NCI-H2107 treated with DMSO at 0.1 percent for 48 hours (cell line): ENCODE data around the gene PCDHGA2.
"Not testable (repeated sequence)": the region's sequence is repeated elsewhere in the genome, so short reads cannot be mapped to it uniquely, and the experiment has no call there.

Source experiments
- DNase-seq: peaks from one replicate; lab custom pipeline; 2025; ENCODE audit not compliant: unreplicated experiment; lab: John Stamatoyannopoulos, UW

Gene PCDHGA2

DNA sequence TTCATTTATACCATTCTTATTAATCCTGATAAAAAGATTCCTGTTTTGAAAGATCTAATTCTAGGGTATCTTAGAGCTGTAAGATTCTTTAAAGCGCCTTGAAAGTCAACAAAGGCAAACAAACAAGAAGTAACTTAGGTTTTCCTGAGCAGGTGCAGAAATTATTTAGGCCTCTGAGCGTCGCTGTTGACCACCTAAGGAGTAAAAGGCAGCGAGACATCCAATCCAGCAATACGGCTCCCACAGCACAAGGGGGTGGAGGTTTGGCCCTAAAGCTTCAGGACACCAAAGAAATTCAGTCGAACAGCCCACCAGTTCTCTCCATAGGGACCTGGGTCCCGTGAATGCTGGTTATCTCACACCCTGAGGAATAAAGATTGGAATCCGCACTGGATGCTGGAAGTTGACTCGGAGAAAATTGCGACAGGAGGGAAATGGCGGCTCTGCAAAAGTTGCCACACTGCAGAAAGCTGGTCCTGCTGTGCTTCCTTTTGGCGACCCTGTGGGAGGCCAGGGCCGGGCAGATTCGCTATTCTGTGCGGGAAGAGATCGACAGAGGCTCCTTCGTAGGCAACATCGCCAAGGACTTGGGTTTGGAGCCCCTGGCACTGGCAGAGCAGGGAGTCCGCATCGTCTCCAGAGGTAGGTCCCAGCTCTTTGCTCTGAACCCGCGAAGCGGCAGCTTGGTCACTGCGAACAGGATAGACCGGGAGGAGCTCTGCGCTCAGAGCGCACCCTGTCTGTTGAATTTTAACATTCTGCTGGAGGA is at the start of gene PCDHGA2:
Gene PCDHGA2 (plus strand): TSS at position 223 of the 769 bp plus-strand sequence.
- DNase-seq = no peak

DNA sequence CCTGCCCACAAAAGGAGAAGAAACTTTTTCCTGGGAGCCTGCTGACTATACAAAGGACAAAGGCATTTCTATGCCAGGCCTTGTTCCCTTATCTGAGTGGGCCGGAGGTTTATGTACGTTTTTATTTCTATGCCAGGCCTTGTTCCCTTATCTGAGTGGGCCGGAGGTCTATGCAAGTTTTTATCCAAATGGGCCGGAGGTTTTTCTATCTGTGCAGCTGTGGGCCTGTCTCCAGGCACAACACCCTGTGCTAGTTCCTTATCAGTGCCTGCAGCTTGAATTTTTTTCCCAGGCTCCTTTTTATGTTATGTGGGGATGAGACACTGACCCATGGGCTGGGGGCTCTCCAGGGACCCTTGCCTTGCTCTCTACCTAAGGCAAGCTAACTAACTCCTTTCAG is 40.2 kb upstream of the PCDHGA2 start:
- no peak for DNase-seq

DNA sequence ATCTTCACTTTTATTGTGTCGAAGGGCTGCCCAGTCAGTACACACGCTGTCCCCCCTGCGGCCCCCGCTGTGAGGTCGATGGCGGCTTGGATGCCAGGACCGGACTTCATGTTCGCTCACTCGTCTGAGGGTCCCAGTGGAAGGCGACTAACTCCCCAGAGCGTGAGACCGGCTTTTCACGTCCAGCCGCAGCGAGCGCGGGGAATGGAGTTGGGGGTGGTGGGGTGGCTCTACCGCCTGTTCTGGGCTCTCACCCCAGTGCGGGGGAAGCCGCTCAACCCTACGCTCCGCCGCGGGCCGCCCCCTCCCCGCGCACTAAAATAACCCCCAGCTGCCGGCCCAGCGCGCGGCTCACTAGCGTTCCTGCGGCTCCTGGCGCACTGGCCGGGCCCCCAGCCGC is 34.8 kb upstream of the PCDHGA2 start, which contains the start of gene SLC25A2:
Gene SLC25A2 (minus strand): TSS at position 294 of the 400 bp plus-strand sequence. CDS start 184 bp downstream, at position 110.
- DNase-seq = no peak

DNA sequence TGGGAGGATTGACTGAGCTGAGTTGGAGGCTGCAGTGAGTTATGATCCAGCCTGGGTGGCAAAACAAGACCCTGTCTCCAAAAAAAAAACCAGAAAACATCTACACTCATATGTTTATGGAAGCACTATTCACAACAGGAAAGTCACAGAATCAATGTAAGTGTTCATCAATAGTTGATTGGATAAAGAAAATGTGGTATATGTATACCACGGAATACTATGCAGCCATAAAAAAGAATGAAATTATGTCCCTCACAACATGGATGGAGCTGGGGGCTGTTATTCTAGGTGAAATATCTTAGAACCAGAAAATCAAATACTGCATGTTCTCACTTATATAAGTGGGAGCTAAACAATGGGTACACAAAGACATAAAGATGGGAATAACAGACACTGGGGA is 31.9 kb upstream of the PCDHGA2 start:
- DNase-seq = no peak

- no peak for DNase-seq
Observed at GRCh38 chr5:141313711-141314110, 24.8 kb upstream of the PCDHGA2 start.

- DNase-seq = not testable (repeated sequence)
Observed at GRCh38 chr5:141316963-141317362, 21.6 kb upstream of the PCDHGA2 start.

DNA sequence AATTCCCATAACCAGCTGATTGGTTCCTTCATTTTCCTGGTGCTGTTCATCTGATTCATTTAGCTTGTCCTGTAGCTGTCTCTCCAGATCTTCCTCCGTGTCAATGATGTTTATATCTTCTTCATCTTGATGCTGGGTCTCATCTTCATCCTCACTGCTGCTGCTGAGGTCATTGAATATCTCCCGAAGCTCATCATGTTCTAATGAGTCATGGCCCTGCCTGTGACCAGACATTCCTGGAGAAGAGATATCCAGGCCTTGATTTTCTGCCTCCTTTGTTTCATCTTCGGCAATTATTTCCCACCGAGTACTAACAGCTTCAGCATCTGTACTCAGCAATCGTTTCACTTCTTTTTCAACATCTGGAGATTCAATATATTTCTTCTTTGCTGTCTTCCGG is 19.4 kb upstream of the PCDHGA2 start:
- no peak for DNase-seq

DNA sequence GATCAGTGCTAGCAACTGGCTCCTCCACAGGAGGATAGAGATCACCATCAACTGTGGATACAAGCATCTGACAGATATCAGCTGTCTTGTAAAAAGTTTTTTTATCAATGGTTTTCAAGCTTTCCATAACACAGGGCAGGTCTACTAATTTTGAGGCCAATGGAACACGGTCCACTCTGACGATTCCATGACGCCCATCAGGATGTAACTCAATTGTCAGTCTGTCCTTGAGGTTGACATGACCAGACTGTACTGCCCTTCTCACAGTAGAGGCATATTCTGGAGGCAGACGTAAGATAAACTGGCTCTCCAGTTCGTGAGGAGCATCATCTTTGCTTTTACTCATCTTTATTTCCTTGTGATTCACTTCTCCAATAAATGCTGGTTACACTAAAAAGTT is 18.9 kb upstream of the PCDHGA2 start:
- DNase-seq = no peak

DNA sequence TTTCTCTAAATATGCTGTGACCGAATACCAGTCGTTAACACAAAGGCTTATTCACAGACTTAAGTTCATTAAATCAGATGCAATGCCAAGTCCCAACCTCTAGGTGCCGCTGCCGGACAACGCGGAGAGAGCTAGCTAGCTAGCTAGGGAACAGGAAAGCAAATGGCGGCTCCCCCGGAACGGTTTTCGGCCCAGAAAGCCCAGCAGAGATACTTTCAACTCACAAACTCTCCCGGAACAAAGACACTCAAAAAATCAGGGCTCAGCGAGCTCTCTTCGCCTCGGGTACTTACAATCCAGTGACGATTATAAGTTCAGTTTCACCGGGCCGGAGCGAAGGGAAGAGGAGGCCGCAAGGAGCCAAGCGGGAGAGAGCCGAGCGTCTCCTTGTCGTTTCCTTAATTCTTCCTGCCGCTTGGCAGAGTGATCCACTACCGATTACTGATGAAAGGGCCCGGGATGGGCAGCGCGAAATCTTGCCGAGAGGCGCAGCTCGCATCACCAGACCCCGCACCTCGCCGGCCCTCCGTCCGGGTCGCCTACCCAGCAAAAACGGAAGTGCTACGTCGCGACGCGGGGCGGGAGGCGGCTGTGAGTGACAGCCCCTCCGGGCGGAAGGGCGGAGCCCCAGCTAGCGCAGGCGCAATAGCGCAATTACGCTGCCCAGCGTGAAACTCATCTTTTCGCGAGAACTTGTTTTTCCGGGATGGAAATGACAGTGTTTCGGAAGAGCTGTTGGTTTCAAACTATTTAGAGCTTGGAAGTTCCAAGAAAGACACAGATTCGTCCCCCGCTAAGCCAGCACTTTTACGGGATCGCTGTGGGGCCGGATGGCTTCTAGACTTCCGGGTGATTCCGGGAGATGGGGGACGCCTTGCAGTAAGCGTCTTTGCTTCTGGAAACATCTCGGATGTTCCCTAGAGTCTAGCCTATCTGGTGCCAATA is 18.1 kb upstream of the PCDHGA2 start, which contains the start of gene TAF7:
Gene TAF7 (minus strand): TSS at position 560 of the 945 bp plus-strand sequence. CDS start 740 bp downstream, outside the sequence.
- DNase-seq = peak; percentile 60

DNA sequence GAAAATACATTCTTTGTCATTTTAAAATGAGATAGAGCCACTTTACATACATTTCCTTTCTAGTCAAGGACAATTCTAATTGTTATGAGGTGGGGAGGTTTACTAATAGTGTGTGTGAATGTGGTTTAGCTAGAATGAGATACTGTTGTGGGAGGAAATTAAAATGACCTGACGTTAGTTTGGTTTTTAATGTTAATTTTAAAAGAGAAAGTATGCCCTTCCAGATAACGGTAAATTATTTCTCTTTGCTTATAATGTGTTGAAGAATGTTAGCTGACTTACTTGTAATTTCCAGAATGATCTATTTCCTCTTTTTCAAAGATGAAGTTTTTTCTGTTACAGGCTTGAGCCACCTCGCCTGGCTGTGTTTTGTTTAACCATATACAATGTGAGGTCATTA is 16.3 kb upstream of the PCDHGA2 start:
- DNase-seq = no peak

DNA sequence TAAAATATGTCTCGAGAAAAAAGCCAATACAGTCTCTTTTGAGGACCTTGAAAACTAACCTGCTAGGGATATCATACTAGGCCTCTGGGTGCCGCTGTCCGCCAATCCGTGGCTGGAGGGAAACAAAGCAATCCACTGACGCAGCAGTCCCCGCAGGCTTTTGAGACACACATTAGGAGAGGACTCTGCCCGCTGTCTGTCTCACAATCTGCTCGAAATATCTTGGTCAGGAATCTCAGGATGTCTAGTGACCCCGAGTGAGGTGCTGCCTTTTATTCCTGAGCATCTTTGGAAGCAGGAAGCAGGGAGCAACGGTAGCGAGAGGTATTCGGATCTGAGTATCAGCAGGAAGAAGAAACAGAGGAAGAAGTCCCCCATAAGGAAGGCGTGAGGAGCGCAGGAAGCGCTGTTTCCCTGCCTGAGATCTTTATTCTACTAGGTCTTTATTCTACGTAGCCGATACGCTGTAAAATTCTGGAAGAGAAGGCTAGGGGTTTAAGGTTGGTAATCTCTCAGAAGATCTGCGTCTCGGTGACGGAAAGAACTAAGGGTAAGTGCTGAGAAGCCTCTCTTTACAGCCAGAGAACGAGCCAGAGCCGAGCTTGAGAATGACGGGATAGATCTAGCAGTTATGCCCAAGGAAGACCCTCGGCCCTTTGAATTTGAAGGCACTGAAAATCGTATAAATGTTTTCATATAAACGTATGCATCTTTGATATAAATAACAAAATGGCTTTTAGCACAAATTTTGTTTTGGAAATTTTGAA is 12.3 kb upstream of the PCDHGA2 start:
- DNase-seq = no peak

DNA sequence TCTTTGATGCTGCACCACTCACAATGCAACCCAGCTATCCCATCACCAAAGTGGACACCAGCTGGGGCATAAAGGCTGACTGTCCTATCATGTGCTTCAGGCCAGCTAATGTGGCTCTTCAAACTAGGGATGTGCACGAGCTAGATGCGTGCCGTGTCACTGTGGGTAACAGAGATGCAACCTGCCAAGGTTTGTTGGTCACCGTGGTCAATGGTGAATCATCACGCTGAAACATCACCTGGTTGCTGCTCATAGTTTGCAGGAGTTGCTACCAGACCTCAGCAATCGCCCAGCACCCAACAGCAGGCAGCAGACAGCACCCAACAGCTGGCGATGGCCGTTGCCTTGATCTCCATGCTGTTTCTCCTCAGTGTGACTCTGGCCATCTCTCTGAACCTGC is 10.3 kb upstream of the PCDHGA2 start:
- no peak for DNase-seq

- DNase-seq = no peak
Observed at GRCh38 chr5:141330299-141331080, 8.1 kb upstream of the PCDHGA2 start, which contains the start of gene PCDHGA1. PCDHGA1 (plus strand) TSS chr5:141330514.

- not testable (repeated sequence) for DNase-seq
Observed at GRCh38 chr5:141332571-141332970, 6.0 kb upstream of the PCDHGA2 start.

DNA sequence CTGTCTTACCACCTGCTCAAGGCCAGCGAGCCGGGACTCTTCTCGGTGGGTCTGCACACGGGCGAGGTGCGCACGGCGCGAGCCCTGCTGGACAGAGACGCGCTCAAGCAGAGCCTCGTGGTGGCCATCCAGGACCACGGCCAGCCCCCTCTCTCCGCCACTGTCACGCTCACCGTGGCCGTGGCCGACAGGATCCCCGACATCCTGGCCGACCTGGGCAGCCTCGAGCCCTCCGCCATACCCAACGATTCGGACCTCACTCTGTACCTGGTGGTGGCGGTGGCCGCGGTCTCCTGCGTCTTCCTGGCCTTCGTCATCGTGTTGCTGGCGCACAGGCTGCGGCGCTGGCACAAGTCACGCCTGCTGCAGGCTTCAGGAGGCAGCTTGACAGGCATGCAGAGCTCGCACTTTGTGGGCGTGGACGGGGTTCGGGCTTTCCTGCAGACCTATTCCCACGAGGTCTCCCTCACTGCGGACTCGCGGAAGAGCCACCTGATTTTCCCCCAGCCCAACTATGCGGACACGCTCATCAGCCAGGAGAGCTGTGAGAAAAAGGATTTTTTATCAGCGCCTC is 2.3 kb downstream of the PCDHGA2 start:
- not testable (repeated sequence) for DNase-seq

GRCh38 chr5:141342773-141343172 is 4.2 kb downstream of the PCDHGA2 start:
- DNase-seq = no peak

DNA sequence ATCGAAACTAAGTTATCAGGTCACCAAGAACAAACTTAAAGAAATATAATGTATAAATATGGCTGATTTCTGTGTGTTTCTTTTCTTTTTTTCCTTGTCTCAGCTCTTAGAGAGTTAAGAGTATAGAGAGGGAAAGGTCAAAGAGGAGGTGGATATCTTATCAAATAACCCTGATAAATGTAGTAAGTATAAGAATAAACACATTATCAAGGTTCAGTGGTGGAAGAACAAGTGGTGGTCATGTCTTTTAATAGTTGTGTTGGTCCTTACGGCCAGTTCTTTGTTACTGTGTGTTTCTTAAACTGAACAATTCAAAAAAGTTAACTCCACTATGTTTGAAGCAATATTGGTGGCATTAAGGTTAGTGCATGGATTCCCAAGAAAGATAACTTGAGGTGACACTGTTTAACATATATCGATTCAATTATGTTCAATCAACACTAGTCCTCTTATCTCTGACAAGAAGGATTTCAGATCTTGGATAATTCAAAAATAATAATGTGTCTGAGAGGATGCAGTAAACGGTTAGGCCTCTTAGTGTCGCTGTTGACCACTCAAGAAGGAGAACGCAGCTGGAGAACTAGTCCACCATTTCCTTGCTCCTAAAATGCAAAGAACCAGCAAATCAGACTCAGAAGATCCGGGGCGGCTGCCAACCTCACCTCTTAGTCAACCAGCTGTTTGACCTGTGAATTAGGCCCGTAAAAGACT is 4.8 kb downstream of the PCDHGA2 start, which contains the start of gene PCDHGA3:
Gene PCDHGA3 (plus strand): TSS at position 588 of the 711 bp plus-strand sequence. CDS start 205 bp downstream, outside the sequence.
- DNase-seq = no peak

- DNase-seq = no peak
Observed at GRCh38 chr5:141343953-141344463, 5.4 kb downstream of the PCDHGA2 start.

GRCh38 chr5:141345327-141345726 is 6.8 kb downstream of the PCDHGA2 start:
- DNase-seq = no peak
